Right atrium auricular region (tissue), 2 donors: ENCODE results near the gene PRPF40A. TPM values are rescaled to one million over a fixed set of nuclear protein-coding genes. Genes with fewer than 3 reads are reported as not detected.

Experiments
- DNase-seq: peaks from one replicate; pipeline ENCODE4 v3.0.0-alpha.2; 2019; ENCODE audit warnings: low spot score
- H3K27ac ChIP-seq, 2 donors: fragments of 200-600 bp; sonication (generic); 1 replicate in 1 of 2; 2 replicates in 1 of 2; pipeline ENCODE4 v1.5.1; 2016 to 2019
- H3K27me3 ChIP-seq, 2 donors: fragments of 200-600 bp; sonication (generic); one replicate each; pipeline versions ENCODE4 v1.5.1 to v1.6.0; 2017 to 2019
- H3K36me3 ChIP-seq: fragments of 200-600 bp; sonication (generic); one replicate; pipeline ENCODE4 v1.5.1; 2016
- H3K4me1 ChIP-seq, 2 donors: fragments of 200-600 bp; sonication (generic); one replicate each; pipeline versions ENCODE4 v1.5.1 to v1.6.0; 2017 to 2019
- H3K4me3 ChIP-seq, 2 donors: fragments of 200-600 bp; sonication (generic); 1 replicate in 1 of 2; 2 replicates in 1 of 2; pipeline ENCODE4 v1.5.1; 2017 to 2019; ENCODE audit warnings: mild to moderate bottlenecking in 1 of 2, moderate library complexity in 1 of 2
- H3K9me3 ChIP-seq, 2 donors: fragments of 200-600 bp; sonication (generic); one replicate each; pipeline ENCODE4 v1.5.1; 2019
- total RNA-seq, 2 donors: library from RNA; depleted of rRNA; stranded (reverse); fragments of >200 nt; gene quantifications; one replicate each; pipeline ENCODE4 v1.1.0, GENCODE V29; 2016
- TF ChIP-seq, protein P1 (sequence below), 2 donors: fragments of 200-600 bp; sonication (generic); IDR thresholded peaks; one replicate each; pipeline ENCODE4 v1.5.1; 2019; ENCODE audit warnings: antibody characterized with exemption in 2 of 2

The PRPF40A gene
- total RNA-seq, 2 donors from 2014 or later = 31.2 to 44.6 TPM

DNA sequence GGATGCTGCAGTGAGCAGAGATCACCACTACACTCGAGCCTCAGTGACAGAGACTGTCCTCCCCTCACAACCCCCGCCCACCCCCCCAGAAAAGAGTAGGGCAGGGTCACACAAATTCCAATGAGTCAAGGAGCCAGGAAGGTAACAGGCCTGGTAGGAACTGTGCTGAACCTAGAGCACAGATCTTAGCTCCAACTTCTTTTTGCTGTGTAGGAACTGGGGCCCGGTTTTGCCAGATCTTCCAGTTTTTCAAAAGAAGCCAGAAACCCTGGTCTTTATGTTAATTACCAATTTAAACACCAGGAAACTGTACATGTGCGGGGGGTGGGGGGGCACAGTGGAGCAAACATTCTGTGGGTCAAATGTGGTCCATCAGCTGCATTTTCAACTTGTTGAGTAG lies 71.0 kb downstream of the PRPF40A start:
- Histone ChIP-seq H3K4me1 (peaks cover 0 to 23% of the 10 kb centered on the region in 2 donors), H3K36me3 (peaks cover under 1% of the 10 kb centered on the region), H3K4me3 (no peak overlapping the region), H3K27ac (no peak overlapping the region), H3K27me3 (no peaks in the 10 kb centered on the region), H3K9me3 (no peaks in the 10 kb centered on the region)
- no peak for DNase-seq
- TF ChIP-seq, protein P1, sequence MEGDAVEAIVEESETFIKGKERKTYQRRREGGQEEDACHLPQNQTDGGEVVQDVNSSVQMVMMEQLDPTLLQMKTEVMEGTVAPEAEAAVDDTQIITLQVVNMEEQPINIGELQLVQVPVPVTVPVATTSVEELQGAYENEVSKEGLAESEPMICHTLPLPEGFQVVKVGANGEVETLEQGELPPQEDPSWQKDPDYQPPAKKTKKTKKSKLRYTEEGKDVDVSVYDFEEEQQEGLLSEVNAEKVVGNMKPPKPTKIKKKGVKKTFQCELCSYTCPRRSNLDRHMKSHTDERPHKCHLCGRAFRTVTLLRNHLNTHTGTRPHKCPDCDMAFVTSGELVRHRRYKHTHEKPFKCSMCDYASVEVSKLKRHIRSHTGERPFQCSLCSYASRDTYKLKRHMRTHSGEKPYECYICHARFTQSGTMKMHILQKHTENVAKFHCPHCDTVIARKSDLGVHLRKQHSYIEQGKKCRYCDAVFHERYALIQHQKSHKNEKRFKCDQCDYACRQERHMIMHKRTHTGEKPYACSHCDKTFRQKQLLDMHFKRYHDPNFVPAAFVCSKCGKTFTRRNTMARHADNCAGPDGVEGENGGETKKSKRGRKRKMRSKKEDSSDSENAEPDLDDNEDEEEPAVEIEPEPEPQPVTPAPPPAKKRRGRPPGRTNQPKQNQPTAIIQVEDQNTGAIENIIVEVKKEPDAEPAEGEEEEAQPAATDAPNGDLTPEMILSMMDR (IDR thresholded peaks at IDR 0.05) = no peak

DNA sequence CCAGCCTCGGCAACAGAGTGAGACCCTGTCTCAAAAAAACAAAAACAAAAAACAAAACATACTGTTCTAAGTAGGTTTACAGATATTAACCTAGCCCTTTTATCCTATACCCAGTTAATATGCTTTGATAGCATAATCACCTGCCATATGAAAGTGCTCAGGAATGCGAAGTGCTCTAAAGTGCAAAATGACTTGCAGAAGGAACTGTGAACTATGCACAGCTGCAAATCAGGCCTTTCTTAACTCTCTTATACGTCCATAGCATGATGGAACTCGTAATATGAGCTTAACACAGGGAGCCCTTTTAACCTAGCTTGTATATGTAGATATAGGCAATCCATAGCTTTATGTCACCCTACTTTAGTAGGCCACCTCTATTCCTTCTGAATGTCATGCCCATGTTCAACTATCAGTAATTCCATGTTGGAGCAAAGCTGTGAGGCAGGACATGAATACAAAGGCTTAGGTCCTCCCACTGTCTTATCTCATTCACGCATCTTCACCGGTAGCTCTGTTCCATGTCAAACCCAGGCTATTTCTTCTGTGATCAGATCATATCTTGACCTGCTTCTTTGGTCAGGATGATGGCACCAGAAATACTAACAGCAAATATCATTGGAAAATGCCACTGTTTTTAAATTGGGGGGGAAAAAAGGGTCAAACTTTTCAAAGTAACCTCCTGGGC lies 72.9 kb downstream of the PRPF40A start:
- Histone ChIP-seq H3K27ac (no peak overlapping the region), H3K9me3 (no peaks in the 10 kb centered on the region), H3K36me3 (peaks cover 16% of the 10 kb centered on the region), H3K27me3 (no peaks in the 10 kb centered on the region), H3K4me3 (no peak overlapping the region), H3K4me1 (peaks cover 0 to 23% of the 10 kb centered on the region in 2 donors)
- DNase-seq = no peak
- TF ChIP-seq, protein P1 (IDR thresholded peaks at IDR 0.05) = no peak

DNA sequence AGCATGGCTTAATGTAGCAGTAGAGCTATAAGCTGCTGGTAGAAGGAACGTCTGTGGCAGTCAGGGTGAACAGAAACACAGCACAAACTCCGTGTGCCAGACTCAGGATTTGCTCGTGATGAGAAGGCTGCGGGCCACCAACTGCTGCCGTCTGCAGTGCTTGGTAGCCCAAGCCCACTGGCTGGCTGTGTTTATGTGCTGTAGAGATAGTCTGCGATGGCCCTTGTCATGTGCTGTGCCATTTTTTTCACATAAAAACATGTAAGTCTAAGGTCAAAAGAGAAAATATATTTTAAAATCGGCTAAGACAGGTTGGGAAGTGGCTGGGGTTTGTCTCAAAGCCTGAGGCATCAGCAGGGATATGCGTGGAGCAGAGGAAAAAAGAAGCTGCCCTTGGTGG lies 78.7 kb downstream of the PRPF40A start:
- Histone ChIP-seq H3K27me3 (no peaks in the 10 kb centered on the region), H3K9me3 (no peaks in the 10 kb centered on the region), H3K4me1 (no peaks in the 10 kb centered on the region), H3K27ac (no peak overlapping the region), H3K36me3 (peaks cover 37% of the 10 kb centered on the region), H3K4me3 (no peak overlapping the region)
- no peak for DNase-seq
- TF ChIP-seq, protein P1 (IDR thresholded peaks at IDR 0.05) = no peak

DNA sequence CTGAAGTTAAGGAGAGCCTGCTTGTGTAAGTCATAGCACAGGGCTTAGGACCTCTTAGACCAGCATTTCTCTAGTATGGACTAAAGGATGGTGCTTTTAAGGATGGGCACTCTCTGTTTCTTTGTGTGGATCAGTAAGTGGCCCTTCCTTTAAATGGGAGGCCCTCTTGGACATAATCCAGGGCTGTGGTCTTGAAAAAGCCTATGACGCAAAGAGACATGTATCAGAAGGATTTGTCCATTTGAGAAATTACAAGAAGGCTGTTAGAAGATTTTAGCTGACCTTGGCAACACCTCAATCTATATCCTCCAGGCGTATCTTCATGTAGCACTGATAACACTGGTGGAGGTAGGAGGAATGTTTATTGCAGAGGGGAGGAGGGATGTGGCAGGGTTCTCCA lies 79.2 kb downstream of the PRPF40A start:
- no peak for DNase-seq
- peaks cover 37% of the 10 kb centered on the region for H3K36me3 ChIP-seq
- H3K4me3 ChIP-seq = no peak overlapping the region

DNA sequence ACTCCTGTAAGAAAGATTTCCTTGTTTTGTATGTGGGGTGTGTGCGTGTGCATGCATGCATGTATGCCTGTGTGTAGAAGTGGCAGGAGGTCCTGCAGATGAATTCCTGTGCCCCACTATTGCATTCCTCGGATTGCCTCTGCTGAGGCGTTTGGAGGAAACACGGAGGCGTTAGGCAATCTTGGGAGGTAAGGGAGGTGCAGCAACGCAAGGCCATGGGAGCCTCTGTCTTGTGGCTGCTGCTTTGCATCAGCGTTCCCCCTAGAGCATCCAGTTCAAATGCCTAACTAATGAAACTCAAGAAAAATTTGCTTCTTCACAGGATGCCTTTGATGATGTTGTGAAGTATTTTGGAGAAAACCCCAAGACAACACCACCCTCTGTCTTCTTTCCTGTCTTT lies 80.0 kb downstream of the PRPF40A start:
- no peak overlapping the region for H3K27ac ChIP-seq
- no peaks in the 10 kb centered on the region for H3K27me3 ChIP-seq
- DNase-seq = no peak

More for the DNA sequence above, 79.2 kb downstream of the PRPF40A start:
- Histone ChIP-seq H3K27me3 (no peaks in the 10 kb centered on the region), H3K27ac (no peak overlapping the region), H3K4me1 (no peaks in the 10 kb centered on the region), H3K9me3 (no peaks in the 10 kb centered on the region)
- TF ChIP-seq, protein P1 (IDR thresholded peaks at IDR 0.05) = no peak

More for the DNA sequence above, 80.0 kb downstream of the PRPF40A start:
- no peaks in the 10 kb centered on the region for H3K9me3 ChIP-seq
- no peak overlapping the region for H3K4me3 ChIP-seq
- H3K36me3 ChIP-seq = peaks cover 37% of the 10 kb centered on the region
- H3K4me1 ChIP-seq = no peaks in the 10 kb centered on the region
- TF ChIP-seq, protein P1 (IDR thresholded peaks at IDR 0.05) = no peak
